Posterior vena cava (tissue), 2 donors: Measurements from ENCODE around the gene NFE2L2. TPM values are rescaled to one million over a fixed set of nuclear protein-coding genes. Genes with fewer than 3 reads are reported as not detected.

Experiments
- DNase-seq: peaks from one replicate; pipeline ENCODE4 v3.0.0-alpha.2; 2020; ENCODE audit warnings: low spot score
- intact Hi-C, 2 donors: fragments of 100-400 bp; cut with DNase I; formaldehyde crosslinking; loops; one replicate each; pipeline versions ENCODE4 v1.14.1 to v1.14.2; 2022 to 2023
- microRNA-seq, 2 donors: library from miRNA; unstranded; fragments of <30 nt; microRNA quantifications; one replicate each; pipeline ENCODE4 v1.2.0, GENCODE V29; 2020 to 2021; ENCODE audit warnings: borderline microRNAs expressed in 2 of 2
- total RNA-seq, 2 donors: library from RNA; stranded (reverse); fragmentation: NEBNext Ultra II Directional; extraction: Animal tissue kit (Norgen Biotek cat#: 25700); gene quantifications; one replicate each; pipeline ENCODE4 v1.2.1, GENCODE V29; 2021
- donor health status: DM: yes; HTN: yes; CAD: no.
- donor health status: DM: yes; HTN: yes; CAD: no.

The NFE2L2 gene
- total RNA-seq, 2 donors from 2014 or later = 82.8 to 87.5 TPM

- intact Hi-C loops = no loop called here
- DNase-seq = no peak
These were observed 80.7 kb downstream of the NFE2L2 start for GRCh38 chr2:177183860-177184259.

Small RNA genes within 50 kb of the gene (microRNA-seq; reads per million reads assigned to microRNA genes)
- 0 reads per million in 2 donors for gene MIR3128
- gene MIR6512 = 0 to 0.65 reads per million in 2 donors

Other genes with a start within 250 kb of the NFE2L2 start
- 100 to 1,000 TPM; 152 to 166 TPM for gene HNRNPA3, start 51.9 kb downstream of the NFE2L2 start, total RNA-seq
- gene AGPS, start 128.0 kb upstream of the NFE2L2 start, total RNA-seq = 10 to 100 TPM; 28.5 to 32.8 TPM